Measurements from ENCODE around the gene SEMA4G.

Gene SEMA4G

DNA sequence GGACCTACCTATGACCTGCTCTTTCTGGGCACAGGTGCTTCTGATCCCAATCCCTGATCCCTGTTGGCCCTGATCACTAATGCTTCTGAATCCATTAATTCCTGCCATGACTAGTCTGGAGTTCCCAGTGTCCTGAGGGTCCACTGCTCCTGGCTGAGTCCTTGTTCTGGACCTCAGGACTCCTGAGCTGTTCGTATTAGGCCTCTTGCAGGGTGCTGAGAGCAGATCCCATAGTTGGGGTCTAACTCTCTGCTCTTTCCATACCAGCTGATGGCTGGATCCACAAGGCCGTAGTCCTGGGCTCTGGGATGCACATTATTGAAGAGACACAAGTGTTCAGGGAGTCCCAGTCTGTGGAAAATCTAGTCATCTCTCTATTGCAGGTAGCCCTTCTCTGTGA lies 11.0 kb downstream of the SEMA4G start:
- H3K9me3 ChIP-seq (ENCODE audit: severe bottlenecking), result no peaks in the 10 kb centered on the region
- no peaks in the 10 kb centered on the region for H3K27me3 ChIP-seq (ENCODE audit: insufficient read depth, poor library complexity, severe bottlenecking)
- ATAC-seq (ENCODE audit: low read depth) (no peak), DNase-seq (ENCODE audit: low spot score) (no peak)
- TF ChIP-seq, protein P1, sequence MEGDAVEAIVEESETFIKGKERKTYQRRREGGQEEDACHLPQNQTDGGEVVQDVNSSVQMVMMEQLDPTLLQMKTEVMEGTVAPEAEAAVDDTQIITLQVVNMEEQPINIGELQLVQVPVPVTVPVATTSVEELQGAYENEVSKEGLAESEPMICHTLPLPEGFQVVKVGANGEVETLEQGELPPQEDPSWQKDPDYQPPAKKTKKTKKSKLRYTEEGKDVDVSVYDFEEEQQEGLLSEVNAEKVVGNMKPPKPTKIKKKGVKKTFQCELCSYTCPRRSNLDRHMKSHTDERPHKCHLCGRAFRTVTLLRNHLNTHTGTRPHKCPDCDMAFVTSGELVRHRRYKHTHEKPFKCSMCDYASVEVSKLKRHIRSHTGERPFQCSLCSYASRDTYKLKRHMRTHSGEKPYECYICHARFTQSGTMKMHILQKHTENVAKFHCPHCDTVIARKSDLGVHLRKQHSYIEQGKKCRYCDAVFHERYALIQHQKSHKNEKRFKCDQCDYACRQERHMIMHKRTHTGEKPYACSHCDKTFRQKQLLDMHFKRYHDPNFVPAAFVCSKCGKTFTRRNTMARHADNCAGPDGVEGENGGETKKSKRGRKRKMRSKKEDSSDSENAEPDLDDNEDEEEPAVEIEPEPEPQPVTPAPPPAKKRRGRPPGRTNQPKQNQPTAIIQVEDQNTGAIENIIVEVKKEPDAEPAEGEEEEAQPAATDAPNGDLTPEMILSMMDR (IDR thresholded peaks at IDR 0.05; ENCODE audit: poor library complexity, severe bottlenecking), result no peak
- no peaks in the 10 kb centered on the region for H3K4me1 ChIP-seq (ENCODE audit: insufficient read depth, poor library complexity, severe bottlenecking)
- H3K4me3 ChIP-seq (ENCODE audit: severe bottlenecking), result no peak overlapping the region
- H3K36me3 ChIP-seq (ENCODE audit: low read depth), result no peaks in the 10 kb centered on the region
- H3K27ac ChIP-seq (ENCODE audit: poor library complexity, severe bottlenecking), result no peak overlapping the region

DNA sequence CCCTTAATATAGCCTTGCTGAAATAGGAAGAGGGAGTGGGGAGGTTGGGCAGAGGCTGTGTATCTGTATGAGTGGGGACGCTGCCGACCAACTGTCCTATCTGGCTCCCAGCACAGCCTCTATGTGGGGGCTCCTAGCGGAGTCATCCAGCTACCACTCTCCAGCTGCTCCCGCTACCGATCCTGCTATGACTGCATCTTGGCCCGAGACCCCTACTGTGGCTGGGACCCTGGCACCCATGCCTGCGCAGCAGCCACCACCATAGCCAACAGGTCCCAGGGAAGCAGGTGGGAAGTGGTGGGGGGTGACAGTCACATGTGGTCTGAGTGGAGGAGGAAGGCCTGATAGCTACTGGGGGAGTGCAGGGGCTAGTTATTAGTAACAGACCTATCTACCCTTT lies 11.4 kb downstream of the SEMA4G start:
- TF ChIP-seq, protein P1 (IDR thresholded peaks at IDR 0.05; ENCODE audit: poor library complexity, severe bottlenecking), result no peak
- DNase-seq (ENCODE audit: low spot score), result no peak

DNA sequence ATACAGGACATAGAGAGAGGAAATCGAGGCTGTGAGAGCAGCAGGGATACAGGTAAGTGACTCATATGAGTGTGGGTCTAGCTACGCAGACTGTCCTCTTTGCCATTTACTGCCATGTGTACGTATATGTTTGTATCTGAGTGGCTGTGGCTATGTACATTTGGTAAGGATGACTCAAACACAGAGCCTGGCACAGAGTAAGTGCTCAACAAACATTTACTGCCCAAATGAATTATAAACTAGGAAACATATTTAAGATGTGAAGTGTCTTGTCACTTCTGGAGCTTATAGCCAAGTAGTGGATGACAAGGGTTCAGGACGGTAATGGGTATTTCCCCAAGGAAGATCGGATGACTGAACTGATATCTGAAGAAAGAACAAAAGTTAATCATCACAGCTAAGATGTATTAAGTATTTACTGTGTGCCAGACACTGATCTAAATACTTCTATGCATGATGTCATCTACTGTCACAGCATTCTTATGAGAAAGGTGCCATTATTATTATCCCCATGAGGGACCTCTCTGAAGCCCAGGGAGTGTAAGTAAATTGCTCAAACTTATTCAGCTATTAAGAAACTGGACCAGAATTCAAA lies 12.0 kb downstream of the SEMA4G start:
- H3K36me3 ChIP-seq (ENCODE audit: low read depth), result peaks cover 10% of the 10 kb centered on the region
- TF ChIP-seq, protein P1 (IDR thresholded peaks at IDR 0.05; ENCODE audit: poor library complexity, severe bottlenecking), result no peak
- no peaks in the 10 kb centered on the region for H3K9me3 ChIP-seq (ENCODE audit: severe bottlenecking)
- DNase-seq (ENCODE audit: low spot score), result no peak
- no peaks in the 10 kb centered on the region for H3K27me3 ChIP-seq (ENCODE audit: insufficient read depth, poor library complexity, severe bottlenecking)
- H3K4me3 ChIP-seq (ENCODE audit: severe bottlenecking), result no peak overlapping the region
- no peak for ATAC-seq (ENCODE audit: low read depth)
- H3K4me1 ChIP-seq (ENCODE audit: insufficient read depth, poor library complexity, severe bottlenecking), result peaks cover 5% of the 10 kb centered on the region
- no peak overlapping the region for H3K27ac ChIP-seq (ENCODE audit: poor library complexity, severe bottlenecking)

More for the DNA sequence above, 11.4 kb downstream of the SEMA4G start:
- H3K27ac ChIP-seq (ENCODE audit: poor library complexity, severe bottlenecking), result no peak overlapping the region
- H3K4me3 ChIP-seq (ENCODE audit: severe bottlenecking), result no peak overlapping the region
- H3K9me3 ChIP-seq (ENCODE audit: severe bottlenecking), result no peaks in the 10 kb centered on the region
- peaks cover 4% of the 10 kb centered on the region for H3K36me3 ChIP-seq (ENCODE audit: low read depth)
- H3K27me3 ChIP-seq (ENCODE audit: insufficient read depth, poor library complexity, severe bottlenecking), result no peaks in the 10 kb centered on the region
- no peak for ATAC-seq (ENCODE audit: low read depth)
- H3K4me1 ChIP-seq (ENCODE audit: insufficient read depth, poor library complexity, severe bottlenecking), result no peaks in the 10 kb centered on the region

DNA sequence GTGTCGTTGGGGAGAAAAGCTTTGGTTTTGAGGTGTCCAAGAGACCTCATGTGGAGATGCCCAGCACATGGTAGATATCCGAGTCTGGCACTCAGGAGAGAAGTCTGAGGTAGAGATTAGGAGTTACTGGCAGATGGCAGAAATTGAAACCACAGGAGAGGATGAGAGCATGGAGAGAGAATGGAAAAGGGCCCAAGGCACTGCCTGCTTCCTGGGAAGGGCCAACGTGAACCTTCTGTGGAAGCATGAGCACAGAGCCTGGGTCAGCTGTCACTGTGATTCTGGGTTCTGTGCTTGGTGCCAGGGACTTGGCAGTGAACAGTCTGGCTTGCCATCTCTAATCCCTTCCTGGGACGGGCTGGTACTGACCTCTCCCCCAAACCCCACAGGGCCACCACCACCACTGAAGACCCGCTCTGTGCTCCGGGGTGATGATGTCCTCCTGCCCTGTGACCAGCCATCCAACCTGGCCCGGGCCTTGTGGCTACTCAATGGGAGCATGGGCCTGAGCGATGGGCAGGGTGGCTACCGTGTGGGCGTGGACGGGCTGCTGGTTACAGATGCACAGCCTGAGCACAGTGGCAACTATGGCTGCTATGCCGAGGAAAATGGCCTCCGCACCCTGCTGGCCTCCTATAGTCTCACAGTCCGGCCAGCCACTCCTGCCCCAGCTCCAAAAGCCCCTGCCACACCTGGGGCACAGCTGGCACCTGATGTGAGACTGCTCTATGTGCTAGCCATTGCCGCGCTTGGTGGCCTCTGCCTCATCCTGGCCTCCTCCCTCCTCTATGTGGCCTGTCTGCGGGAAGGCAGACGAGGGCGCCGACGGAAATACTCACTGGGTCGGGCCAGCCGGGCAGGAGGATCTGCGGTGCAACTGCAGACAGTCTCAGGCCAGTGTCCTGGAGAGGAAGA lies 13.9 kb downstream of the SEMA4G start:
- no peak overlapping the region for H3K27ac ChIP-seq (ENCODE audit: poor library complexity, severe bottlenecking)
- no peak for ATAC-seq (ENCODE audit: low read depth)
- peaks cover 7% of the 10 kb centered on the region for H3K4me1 ChIP-seq (ENCODE audit: insufficient read depth, poor library complexity, severe bottlenecking)
- H3K9me3 ChIP-seq (ENCODE audit: severe bottlenecking), result no peaks in the 10 kb centered on the region
- peaks cover 13% of the 10 kb centered on the region for H3K36me3 ChIP-seq (ENCODE audit: low read depth)
- H3K4me3 ChIP-seq (ENCODE audit: severe bottlenecking), result no peak overlapping the region
- no peak for DNase-seq (ENCODE audit: low spot score)
- TF ChIP-seq, protein P1 (IDR thresholded peaks at IDR 0.05; ENCODE audit: poor library complexity, severe bottlenecking), result no peak
- no peaks in the 10 kb centered on the region for H3K27me3 ChIP-seq (ENCODE audit: insufficient read depth, poor library complexity, severe bottlenecking)

Data from RWPE2 (cell line).